ENCODE results near the gene AQP2. TPM values are rescaled to one million over a fixed set of nuclear protein-coding genes. Genes with fewer than 3 reads are reported as not detected.

The AQP2 gene
- total and polyA plus RNA-seq, 2 experiments from 2014 or later, result 0.07 TPM; not detected in 1

DNA sequence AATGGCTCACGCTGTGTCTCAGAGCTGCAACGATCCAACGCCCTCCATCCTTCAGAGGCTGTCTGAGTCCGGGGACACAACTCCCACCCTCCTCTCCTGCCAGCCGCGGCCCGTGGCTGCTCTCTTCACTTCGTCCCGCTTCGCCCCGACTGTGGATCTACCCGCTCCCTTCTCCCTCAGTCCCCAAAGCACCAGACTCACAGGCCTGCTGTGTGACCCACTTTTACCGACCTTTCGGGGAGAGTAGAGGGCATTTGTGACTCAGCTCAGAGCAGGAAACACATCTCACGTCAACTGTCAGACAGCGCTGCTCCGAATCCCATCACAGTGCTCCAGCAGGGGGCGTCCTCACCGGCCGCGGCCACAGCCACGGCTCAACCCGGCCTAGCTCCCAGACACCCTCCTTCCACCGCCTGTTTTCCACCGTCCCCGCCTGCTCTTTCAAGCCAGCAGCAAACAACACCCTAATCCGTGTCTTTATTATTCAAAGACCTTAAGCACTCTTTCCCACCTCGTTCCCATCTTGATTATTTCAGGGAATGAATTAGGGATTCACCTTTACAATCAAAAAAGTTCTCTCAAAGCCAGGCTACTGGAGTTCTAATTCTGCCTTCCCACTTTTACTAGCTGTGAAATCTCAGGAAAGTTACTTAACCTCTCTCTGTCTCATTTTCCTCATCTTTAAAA, 5.0 kb upstream of the AQP2 start (continued):
- TF ChIP-seq ZNF114 (CRISPR knock-in tag; IDR thresholded peaks at IDR 0.05), result no peak
- TF ChIP-seq, protein P1, sequence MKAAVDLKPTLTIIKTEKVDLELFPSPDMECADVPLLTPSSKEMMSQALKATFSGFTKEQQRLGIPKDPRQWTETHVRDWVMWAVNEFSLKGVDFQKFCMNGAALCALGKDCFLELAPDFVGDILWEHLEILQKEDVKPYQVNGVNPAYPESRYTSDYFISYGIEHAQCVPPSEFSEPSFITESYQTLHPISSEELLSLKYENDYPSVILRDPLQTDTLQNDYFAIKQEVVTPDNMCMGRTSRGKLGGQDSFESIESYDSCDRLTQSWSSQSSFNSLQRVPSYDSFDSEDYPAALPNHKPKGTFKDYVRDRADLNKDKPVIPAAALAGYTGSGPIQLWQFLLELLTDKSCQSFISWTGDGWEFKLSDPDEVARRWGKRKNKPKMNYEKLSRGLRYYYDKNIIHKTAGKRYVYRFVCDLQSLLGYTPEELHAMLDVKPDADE (IDR thresholded peaks at IDR 0.05), result no peak

DNA sequence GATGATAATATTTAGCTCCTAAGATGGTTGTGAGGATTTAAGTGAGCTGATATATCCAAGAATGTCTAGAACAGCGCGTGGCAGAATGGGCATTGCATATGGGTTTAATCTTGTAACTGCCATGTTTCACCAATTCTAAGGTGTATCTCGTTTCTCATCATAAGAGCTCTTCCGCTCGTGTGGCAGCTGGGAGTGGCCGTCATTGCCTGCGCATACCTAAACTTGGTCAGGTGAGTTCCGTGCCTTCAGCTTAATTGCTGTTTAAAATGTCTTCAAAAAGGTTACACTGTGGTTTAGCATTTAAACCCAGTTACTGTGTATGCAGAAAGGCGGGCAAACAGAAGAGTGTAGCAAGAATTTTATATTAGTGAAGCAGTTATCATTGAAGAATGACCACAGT, 4.5 kb upstream of the AQP2 start:
- H3K4me1 Mint-ChIP-seq, result peaks cover 41% of the 10 kb centered on the region
- no peaks in the 10 kb centered on the region for H3K36me3 Mint-ChIP-seq (ENCODE audit: low read depth)
- ATAC-seq (peak; percentile 10), DNase-seq (ENCODE audit: low spot score) (peak; percentile 49)
- H3F3A ChIP-seq (replicated peaks; ENCODE audit: low read depth), result no peaks in the 10 kb centered on the region
- H4K20me1 ChIP-seq (replicated peaks; ENCODE audit: insufficient read depth), result no peaks in the 10 kb centered on the region
- H3K36me3 ChIP-seq (ENCODE audit: insufficient read depth), result no peaks in the 10 kb centered on the region
- H3K79me2 ChIP-seq (replicated peaks; ENCODE audit: insufficient read depth), result no peaks in the 10 kb centered on the region
- no peaks in the 10 kb centered on the region for H3K27me3 ChIP-seq (ENCODE audit: insufficient read depth)
- peaks cover 14% of the 10 kb centered on the region for H3K27me3 Mint-ChIP-seq (ENCODE audit: insufficient read depth, low read depth, poor library complexity)
- H3K4me3 Mint-ChIP-seq, result peak overlapping the region; percentile 64; the same call in 1 of the 3 replicates
- peaks cover 26% of the 10 kb centered on the region for H3K4me1 ChIP-seq (ENCODE audit: insufficient read depth)
- H3K4me3 ChIP-seq, result peak overlapping the region; percentile 37
- no peaks in the 10 kb centered on the region for H3K9me2 ChIP-seq (ENCODE audit: insufficient read depth)
- no peaks in the 10 kb centered on the region for H3K9me3 Mint-ChIP-seq
- H3K4me2 ChIP-seq, result peak overlapping the region; percentile 75
- H3K27ac ChIP-seq (ENCODE audit: low read depth), result peak overlapping the region; percentile 17; the same call in 1 of the 2 replicates
- no peak overlapping the region for H3K27ac Mint-ChIP-seq
- H2AFZ ChIP-seq, result peak overlapping the region; percentile 24; the same call in 1 of the 2 replicates
- TF ChIP-seq CREB1 (CRISPR knock-in tag; IDR thresholded peaks at IDR 0.05; ENCODE audit: low read depth), result no peak
- TF ChIP-seq NANOG (IDR thresholded peaks at IDR 0.05; ENCODE audit: borderline replicate concordance), result no peak
- TF ChIP-seq, protein P2, sequence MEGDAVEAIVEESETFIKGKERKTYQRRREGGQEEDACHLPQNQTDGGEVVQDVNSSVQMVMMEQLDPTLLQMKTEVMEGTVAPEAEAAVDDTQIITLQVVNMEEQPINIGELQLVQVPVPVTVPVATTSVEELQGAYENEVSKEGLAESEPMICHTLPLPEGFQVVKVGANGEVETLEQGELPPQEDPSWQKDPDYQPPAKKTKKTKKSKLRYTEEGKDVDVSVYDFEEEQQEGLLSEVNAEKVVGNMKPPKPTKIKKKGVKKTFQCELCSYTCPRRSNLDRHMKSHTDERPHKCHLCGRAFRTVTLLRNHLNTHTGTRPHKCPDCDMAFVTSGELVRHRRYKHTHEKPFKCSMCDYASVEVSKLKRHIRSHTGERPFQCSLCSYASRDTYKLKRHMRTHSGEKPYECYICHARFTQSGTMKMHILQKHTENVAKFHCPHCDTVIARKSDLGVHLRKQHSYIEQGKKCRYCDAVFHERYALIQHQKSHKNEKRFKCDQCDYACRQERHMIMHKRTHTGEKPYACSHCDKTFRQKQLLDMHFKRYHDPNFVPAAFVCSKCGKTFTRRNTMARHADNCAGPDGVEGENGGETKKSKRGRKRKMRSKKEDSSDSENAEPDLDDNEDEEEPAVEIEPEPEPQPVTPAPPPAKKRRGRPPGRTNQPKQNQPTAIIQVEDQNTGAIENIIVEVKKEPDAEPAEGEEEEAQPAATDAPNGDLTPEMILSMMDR (conservative IDR thresholded peaks at IDR 0.05; ENCODE audit: low read depth in 2 of 2), result no peak
- no peak for TF ChIP-seq EZH2phosphoT487 (IDR thresholded peaks at IDR 0.05; ENCODE audit: unreplicated experiment)
- TF ChIP-seq ZNF331 (CRISPR knock-in tag; IDR thresholded peaks at IDR 0.05; ENCODE audit: low read depth), result no peak
- TF ChIP-seq, protein P3, sequence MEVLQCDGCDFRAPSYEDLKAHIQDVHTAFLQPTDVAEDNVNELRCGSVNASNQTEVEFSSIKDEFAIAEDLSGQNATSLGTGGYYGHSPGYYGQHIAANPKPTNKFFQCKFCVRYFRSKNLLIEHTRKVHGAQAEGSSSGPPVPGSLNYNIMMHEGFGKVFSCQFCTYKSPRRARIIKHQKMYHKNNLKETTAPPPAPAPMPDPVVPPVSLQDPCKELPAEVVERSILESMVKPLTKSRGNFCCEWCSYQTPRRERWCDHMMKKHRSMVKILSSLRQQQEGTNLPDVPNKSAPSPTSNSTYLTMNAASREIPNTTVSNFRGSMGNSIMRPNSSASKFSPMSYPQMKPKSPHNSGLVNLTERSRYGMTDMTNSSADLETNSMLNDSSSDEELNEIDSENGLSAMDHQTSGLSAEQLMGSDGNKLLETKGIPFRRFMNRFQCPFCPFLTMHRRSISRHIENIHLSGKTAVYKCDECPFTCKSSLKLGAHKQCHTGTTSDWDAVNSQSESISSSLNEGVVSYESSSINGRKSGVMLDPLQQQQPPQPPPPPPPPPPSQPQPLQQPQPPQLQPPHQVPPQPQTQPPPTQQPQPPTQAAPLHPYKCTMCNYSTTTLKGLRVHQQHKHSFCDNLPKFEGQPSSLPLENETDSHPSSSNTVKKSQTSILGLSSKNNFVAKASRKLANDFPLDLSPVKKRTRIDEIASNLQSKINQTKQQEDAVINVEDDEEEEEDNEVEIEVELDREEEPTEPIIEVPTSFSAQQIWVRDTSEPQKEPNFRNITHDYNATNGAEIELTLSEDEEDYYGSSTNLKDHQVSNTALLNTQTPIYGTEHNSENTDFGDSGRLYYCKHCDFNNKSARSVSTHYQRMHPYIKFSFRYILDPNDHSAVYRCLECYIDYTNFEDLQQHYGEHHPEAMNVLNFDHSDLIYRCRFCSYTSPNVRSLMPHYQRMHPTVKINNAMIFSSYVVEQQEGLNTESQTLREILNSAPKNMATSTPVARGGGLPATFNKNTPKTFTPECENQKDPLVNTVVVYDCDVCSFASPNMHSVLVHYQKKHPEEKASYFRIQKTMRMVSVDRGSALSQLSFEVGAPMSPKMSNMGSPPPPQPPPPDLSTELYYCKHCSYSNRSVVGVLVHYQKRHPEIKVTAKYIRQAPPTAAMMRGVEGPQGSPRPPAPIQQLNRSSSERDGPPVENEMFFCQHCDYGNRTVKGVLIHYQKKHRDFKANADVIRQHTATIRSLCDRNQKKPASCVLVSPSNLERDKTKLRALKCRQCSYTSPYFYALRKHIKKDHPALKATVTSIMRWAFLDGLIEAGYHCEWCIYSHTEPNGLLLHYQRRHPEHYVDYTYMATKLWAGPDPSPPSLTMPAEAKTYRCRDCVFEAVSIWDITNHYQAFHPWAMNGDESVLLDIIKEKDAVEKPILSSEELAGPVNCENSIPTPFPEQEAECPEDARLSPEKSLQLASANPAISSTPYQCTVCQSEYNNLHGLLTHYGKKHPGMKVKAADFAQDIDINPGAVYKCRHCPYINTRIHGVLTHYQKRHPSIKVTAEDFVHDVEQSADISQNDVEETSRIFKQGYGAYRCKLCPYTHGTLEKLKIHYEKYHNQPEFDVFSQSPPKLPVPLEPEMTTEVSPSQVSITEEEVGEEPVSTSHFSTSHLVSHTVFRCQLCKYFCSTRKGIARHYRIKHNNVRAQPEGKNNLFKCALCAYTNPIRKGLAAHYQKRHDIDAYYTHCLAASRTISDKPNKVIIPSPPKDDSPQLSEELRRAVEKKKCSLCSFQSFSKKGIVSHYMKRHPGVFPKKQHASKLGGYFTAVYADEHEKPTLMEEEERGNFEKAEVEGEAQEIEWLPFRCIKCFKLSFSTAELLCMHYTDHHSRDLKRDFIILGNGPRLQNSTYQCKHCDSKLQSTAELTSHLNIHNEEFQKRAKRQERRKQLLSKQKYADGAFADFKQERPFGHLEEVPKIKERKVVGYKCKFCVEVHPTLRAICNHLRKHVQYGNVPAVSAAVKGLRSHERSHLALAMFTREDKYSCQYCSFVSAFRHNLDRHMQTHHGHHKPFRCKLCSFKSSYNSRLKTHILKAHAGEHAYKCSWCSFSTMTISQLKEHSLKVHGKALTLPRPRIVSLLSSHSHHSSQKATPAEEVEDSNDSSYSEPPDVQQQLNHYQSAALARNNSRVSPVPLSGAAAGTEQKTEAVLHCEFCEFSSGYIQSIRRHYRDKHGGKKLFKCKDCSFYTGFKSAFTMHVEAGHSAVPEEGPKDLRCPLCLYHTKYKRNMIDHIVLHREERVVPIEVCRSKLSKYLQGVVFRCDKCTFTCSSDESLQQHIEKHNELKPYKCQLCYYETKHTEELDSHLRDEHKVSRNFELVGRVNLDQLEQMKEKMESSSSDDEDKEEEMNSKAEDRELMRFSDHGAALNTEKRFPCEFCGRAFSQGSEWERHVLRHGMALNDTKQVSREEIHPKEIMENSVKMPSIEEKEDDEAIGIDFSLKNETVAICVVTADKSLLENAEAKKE (CRISPR knock-in tag; IDR thresholded peaks at IDR 0.05), result no peak
- TF ChIP-seq, protein P4, sequence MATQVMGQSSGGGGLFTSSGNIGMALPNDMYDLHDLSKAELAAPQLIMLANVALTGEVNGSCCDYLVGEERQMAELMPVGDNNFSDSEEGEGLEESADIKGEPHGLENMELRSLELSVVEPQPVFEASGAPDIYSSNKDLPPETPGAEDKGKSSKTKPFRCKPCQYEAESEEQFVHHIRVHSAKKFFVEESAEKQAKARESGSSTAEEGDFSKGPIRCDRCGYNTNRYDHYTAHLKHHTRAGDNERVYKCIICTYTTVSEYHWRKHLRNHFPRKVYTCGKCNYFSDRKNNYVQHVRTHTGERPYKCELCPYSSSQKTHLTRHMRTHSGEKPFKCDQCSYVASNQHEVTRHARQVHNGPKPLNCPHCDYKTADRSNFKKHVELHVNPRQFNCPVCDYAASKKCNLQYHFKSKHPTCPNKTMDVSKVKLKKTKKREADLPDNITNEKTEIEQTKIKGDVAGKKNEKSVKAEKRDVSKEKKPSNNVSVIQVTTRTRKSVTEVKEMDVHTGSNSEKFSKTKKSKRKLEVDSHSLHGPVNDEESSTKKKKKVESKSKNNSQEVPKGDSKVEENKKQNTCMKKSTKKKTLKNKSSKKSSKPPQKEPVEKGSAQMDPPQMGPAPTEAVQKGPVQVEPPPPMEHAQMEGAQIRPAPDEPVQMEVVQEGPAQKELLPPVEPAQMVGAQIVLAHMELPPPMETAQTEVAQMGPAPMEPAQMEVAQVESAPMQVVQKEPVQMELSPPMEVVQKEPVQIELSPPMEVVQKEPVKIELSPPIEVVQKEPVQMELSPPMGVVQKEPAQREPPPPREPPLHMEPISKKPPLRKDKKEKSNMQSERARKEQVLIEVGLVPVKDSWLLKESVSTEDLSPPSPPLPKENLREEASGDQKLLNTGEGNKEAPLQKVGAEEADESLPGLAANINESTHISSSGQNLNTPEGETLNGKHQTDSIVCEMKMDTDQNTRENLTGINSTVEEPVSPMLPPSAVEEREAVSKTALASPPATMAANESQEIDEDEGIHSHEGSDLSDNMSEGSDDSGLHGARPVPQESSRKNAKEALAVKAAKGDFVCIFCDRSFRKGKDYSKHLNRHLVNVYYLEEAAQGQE (IDR thresholded peaks at IDR 0.05; ENCODE audit: unreplicated experiment), result no peak
- no peak for TF ChIP-seq POLR2AphosphoS5 (IDR thresholded peaks at IDR 0.05; ENCODE audit: low read depth)
- TF ChIP-seq EZH2 (IDR thresholded peaks at IDR 0.05; ENCODE audit: low read depth, unreplicated experiment), result no peak
- TF ChIP-seq JUNB (IDR thresholded peaks at IDR 0.05; ENCODE audit: unreplicated experiment), result no peak

Data from GM23338 (cell line).